Muscle of leg (tissue), 11 donors: ENCODE data around the gene CMSS1. TPM values are rescaled to one million over a fixed set of nuclear protein-coding genes. Genes with fewer than 3 reads are reported as not detected.

ENCODE experiments used
- DNase-seq: peaks from one replicate; pipeline ENCODE4 v3.0.0; 2013
- H3K27ac ChIP-seq: one replicate; pipeline ENCODE4 v1.5.1; 2013; ENCODE audit warnings: mild to moderate bottlenecking, low read length, control low read depth
- H3K27me3 ChIP-seq: one replicate; pipeline ENCODE4 v1.6.1; 2013; ENCODE audit warnings: low read length; ENCODE audit not compliant: control insufficient read depth, insufficient read depth
- H3K36me3 ChIP-seq: one replicate; pipeline ENCODE4 v1.6.1; 2013; ENCODE audit warnings: low read length; ENCODE audit not compliant: control insufficient read depth, insufficient read depth
- H3K4me1 ChIP-seq: one replicate; pipeline ENCODE4 v1.6.1; 2013; ENCODE audit warnings: low read length; ENCODE audit not compliant: control insufficient read depth, insufficient read depth
- H3K4me3 ChIP-seq: one replicate; pipeline ENCODE4 v1.5.1; 2013; ENCODE audit warnings: low read length, control low read depth
- H3K9me3 ChIP-seq: replicated peaks from 2 replicates; pipeline ENCODE4 v1.6.1; 2013; ENCODE audit warnings: low read depth, low read length; ENCODE audit not compliant: control insufficient read depth
- WGBS: methylation state at CpG from one replicate; pipeline ENCODE4 v1.1.5; 2013; ENCODE audit warnings: missing lambda C conversion rate; ENCODE audit not compliant: insufficient coverage; 5-methylcytosine and 5-hydroxymethylcytosine counted together
- polyA plus RNA-seq, 8 donors: library from polyadenylated mRNA; unstranded; fragments of 120-200 nt; gene quantifications; one replicate each; pipeline versions ENCODE4 v1.2.1 to v1.2.3, GENCODE V29; 2013; ENCODE audit warnings: inconsistent platforms in 1 of 8, low replicate concordance in 1 of 8; ENCODE audit not compliant: insufficient read length in 8 of 8, insufficient read depth in 1 of 8
- total RNA-seq: library from RNA; stranded (reverse); fragments of 120-200 nt; gene quantifications from one replicate; pipeline ENCODE4 v1.2.4, GENCODE V29; 2013

CMSS1 gene
- total and polyA plus RNA-seq, 9 donors: 23.8 to 35.0 (median 29.0) TPM

GRCh38 chr3:99965681-99966408, 148.2 kb downstream of the CMSS1 start:
- H3K27ac ChIP-seq: peak overlapping the region; percentile 77
- no peak overlapping the region for H3K4me3 ChIP-seq
- DNase-seq: no peak
- H3K27me3 ChIP-seq: no peaks in the 10 kb centered on the region
- H3K9me3 ChIP-seq: no peaks in the 10 kb centered on the region
- peaks cover 4% of the 10 kb centered on the region for H3K4me1 ChIP-seq
- 96% methylated on average over 3 of the region's 3 CpGs for WGBS
- H3K36me3 ChIP-seq: no peaks in the 10 kb centered on the region

DNA sequence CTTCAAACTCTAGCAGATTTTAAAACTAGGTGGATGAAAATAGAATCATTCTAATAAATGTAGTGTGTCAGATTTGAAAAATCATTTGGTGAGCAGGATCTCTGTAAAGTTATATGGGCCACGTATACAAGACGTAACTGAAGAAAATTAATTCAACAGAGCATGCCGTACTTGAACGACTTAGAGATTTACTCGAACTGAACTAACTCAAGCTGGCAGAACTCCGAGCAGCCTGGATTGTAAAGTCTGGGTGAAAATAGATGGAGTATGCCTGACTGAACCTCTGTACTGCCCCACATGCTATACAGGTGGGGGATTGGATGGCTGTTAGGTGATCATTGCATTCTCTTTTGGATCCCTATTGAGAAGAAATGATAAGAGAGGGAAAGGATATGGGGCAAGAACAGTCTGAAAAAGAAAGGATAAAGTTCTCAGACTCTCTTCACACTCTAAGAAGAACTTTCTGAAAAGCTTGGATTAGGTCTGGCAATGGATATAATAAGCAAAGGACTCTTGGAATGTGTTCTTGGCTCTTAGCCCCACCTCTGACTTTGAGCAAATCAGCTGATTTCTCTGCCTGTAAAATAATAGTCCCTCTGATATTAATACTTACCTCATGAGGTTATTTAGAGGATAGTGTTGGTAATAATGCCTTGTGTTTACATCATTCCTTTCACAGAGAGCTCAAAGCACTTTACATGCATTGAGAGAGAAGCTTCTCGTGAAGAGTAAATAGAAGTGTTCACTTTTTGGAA, 149.2 kb downstream of the CMSS1 start:
- Histone ChIP-seq H3K36me3 (no peaks in the 10 kb centered on the region), H3K4me1 (peaks cover 4% of the 10 kb centered on the region), H3K27ac (peak overlapping the region; percentile 77), H3K27me3 (no peaks in the 10 kb centered on the region), H3K4me3 (no peak overlapping the region), H3K9me3 (no peaks in the 10 kb centered on the region)
- 33% methylated on average over 5 of the region's 7 CpGs for WGBS
- DNase-seq: peak; percentile 95

GRCh38 chr3:99967796-99968195, 150.1 kb downstream of the CMSS1 start:
- Histone ChIP-seq H3K4me3 (no peak overlapping the region), H3K36me3 (no peaks in the 10 kb centered on the region), H3K27ac (peak overlapping the region; percentile 77), H3K4me1 (peaks cover 6% of the 10 kb centered on the region), H3K27me3 (no peaks in the 10 kb centered on the region), H3K9me3 (no peaks in the 10 kb centered on the region)
- WGBS: 100% methylated on average over 1 of the region's 2 CpGs
- no peak for DNase-seq

GRCh38 chr3:99969136-99969535, 151.5 kb downstream of the CMSS1 start:
- H3K4me3 ChIP-seq: no peak overlapping the region
- peaks cover 6% of the 10 kb centered on the region for H3K4me1 ChIP-seq
- H3K27ac ChIP-seq: no peak overlapping the region
- H3K27me3 ChIP-seq: no peaks in the 10 kb centered on the region
- WGBS: 74% methylated on average over 3 of the region's 3 CpGs
- H3K36me3 ChIP-seq: no peaks in the 10 kb centered on the region
- H3K9me3 ChIP-seq: no peaks in the 10 kb centered on the region
- no peak for DNase-seq

DNA sequence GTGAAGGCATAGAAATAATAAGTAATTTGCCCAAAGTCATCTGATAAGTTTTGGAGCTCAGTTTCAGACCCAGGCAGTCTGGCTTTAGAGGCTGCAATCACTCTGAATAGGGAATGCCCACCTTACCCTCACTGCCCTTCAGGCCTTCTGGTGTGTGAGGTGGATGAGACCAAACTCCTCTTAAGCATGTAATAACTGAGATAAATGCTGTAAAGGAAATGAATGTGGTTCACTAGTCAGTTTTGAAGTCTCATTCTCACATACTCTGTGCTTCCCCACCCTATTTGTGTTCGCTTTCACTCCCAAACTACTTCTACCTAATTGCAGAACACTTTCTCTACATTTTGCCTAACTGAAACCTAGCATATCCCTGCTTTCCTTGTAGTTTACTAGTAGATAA, 152.5 kb downstream of the CMSS1 start:
- H3K36me3 ChIP-seq: no peaks in the 10 kb centered on the region
- no peak overlapping the region for H3K4me3 ChIP-seq
- H3K9me3 ChIP-seq: no peaks in the 10 kb centered on the region
- no CpG with 5 or more reads among the region's 1 CpG for WGBS
- H3K27me3 ChIP-seq: no peaks in the 10 kb centered on the region
- DNase-seq: no peak
- H3K27ac ChIP-seq: no peak overlapping the region
- H3K4me1 ChIP-seq: peaks cover 6% of the 10 kb centered on the region

GRCh38 chr3:99971761-99972160, 154.1 kb downstream of the CMSS1 start:
- Histone ChIP-seq H3K36me3 (no peaks in the 10 kb centered on the region), H3K4me1 (peaks cover 5% of the 10 kb centered on the region), H3K4me3 (no peak overlapping the region), H3K27ac (no peak overlapping the region), H3K9me3 (no peaks in the 10 kb centered on the region), H3K27me3 (no peaks in the 10 kb centered on the region)
- no CpG with 5 or more reads among the region's 3 CpGs for WGBS
- DNase-seq: no peak

DNA sequence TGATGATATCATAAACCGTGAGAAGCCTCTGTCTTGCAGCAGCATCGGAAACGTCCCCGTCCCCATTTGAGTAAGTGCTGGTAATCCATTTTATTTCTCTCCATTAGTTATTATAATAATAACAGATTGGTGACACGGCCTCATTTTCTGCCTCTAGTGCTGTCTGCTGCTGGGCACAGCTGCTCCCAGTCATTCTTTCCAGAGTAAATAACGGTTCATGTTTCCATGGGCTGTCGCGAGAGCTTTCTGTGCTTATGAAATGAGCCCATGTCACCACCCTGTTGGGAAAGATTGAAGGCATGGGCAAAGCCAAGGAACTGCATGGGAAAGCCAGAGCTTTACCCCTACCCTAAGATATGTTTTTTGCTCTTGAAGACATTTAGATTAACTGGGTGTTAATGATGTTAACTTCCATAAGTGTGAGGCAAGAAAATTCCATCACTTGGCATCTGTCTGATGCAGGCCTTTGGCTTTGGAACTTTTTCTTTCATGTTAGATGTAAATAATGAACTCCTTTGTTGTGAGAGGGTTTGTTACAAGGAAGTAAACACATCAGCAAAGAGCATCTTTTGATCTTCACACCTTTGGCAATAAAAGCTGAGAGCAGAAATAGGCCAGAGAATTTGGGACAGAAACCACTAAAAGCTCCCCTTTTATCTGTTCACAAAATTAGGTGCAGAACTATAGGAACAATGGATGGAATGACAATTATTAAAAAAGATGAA, 154.9 kb downstream of the CMSS1 start:
- 60% methylated on average over 1 of the region's 8 CpGs for WGBS
- no peak overlapping the region for H3K27ac ChIP-seq
- no peaks in the 10 kb centered on the region for H3K27me3 ChIP-seq
- no peaks in the 10 kb centered on the region for H3K9me3 ChIP-seq
- no peak overlapping the region for H3K4me3 ChIP-seq
- H3K4me1 ChIP-seq: peaks cover 2% of the 10 kb centered on the region
- peak; percentile 67 for DNase-seq
- H3K36me3 ChIP-seq: no peaks in the 10 kb centered on the region

GRCh38 chr3:99974989-99975388, 157.3 kb downstream of the CMSS1 start:
- H3K27ac ChIP-seq: no peak overlapping the region
- H3K27me3 ChIP-seq: no peaks in the 10 kb centered on the region
- peaks cover 3% of the 10 kb centered on the region for H3K9me3 ChIP-seq
- H3K4me3 ChIP-seq: no peak overlapping the region
- no CpG with 5 or more reads among the region's 2 CpGs for WGBS
- peaks cover 2% of the 10 kb centered on the region for H3K4me1 ChIP-seq
- DNase-seq: no peak
- no peaks in the 10 kb centered on the region for H3K36me3 ChIP-seq

DNA sequence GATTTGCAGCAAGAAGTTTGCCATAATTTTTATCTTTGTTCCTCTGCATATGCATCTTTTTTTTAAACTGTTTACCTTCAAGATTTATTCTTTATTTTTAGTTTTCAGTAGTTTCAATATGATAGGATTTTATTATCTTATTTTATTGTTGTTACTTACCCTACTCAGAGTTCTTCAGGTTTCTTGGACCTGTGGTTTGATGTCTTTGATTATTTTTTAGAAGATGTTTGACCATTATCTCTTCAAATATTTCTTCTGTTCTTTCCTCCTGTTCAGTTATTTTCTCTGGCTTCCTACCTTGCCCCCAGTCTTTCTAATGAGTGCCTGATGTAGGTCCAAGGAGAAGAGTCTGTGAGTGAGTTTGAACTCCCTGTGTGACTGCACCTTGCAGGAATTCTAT, 158.9 kb downstream of the CMSS1 start:
- H3K27ac ChIP-seq: no peak overlapping the region
- H3K4me3 ChIP-seq: no peak overlapping the region
- H3K27me3 ChIP-seq: no peaks in the 10 kb centered on the region
- H3K9me3 ChIP-seq: peaks cover 3% of the 10 kb centered on the region
- peaks cover 2% of the 10 kb centered on the region for H3K4me1 ChIP-seq
- DNase-seq: no peak
- no peaks in the 10 kb centered on the region for H3K36me3 ChIP-seq

DNA sequence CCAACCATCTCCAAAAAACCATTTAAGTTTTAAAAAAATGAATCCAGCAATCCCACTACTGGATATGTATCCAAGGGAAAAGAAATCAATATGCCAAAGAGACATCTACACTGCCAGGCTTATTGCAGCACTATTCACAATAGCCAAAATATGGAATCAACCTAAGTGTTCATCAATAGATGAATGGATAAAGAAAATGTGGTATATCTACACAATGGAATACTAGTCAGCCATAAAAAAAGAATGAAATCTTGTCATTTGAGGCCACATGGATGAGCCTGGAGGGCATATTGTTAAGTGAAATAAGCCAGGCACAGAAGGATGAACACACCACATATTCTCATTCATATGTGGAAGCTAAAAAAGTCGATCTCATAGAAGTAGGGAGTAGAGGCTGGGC, 160.6 kb downstream of the CMSS1 start:
- no peak for DNase-seq
- no peak overlapping the region for H3K4me3 ChIP-seq
- H3K36me3 ChIP-seq: no peaks in the 10 kb centered on the region
- peaks cover 3% of the 10 kb centered on the region for H3K9me3 ChIP-seq
- no peaks in the 10 kb centered on the region for H3K4me1 ChIP-seq
- H3K27me3 ChIP-seq: no peaks in the 10 kb centered on the region
- no peak overlapping the region for H3K27ac ChIP-seq
- 100% methylated on average over 1 of the region's 1 CpG for WGBS
